Fibroblast of lung (primary cell): ENCODE results near the gene SORCS3. TPM values are rescaled to one million over a fixed set of nuclear protein-coding genes. Genes with fewer than 3 reads are reported as not detected.

Source experiments
- DNase-seq, 2 donors: peaks; one replicate each; pipeline versions ENCODE4 v3.0.0 to v3.0.0-alpha.2; 2010; ENCODE audit warnings: low read depth in 2 of 2
- H2AFZ ChIP-seq: 2 replicates; pipeline ENCODE4 v1.5.1; 2012; ENCODE audit warnings: low read length, control low read depth, inconsistent platforms
- H3K27ac ChIP-seq: 2 replicates; pipeline ENCODE4 v1.5.1; 2011; ENCODE audit warnings: low read length, control low read depth; ENCODE audit not compliant: insufficient read depth
- H3K27me3 ChIP-seq: 2 replicates; pipeline ENCODE4 v1.5.1; 2011; ENCODE audit warnings: mild to moderate bottlenecking, low read length; ENCODE audit not compliant: control insufficient read depth, insufficient read depth
- H3K36me3 ChIP-seq: 2 replicates; pipeline ENCODE4 v1.5.1; 2011; ENCODE audit warnings: low read length; ENCODE audit not compliant: control insufficient read depth, insufficient read depth
- H3K4me1 ChIP-seq: 2 replicates; pipeline ENCODE4 v1.5.1; 2011; ENCODE audit warnings: low read length; ENCODE audit not compliant: control insufficient read depth, insufficient read depth; ENCODE audit errors: extremely low read depth
- H3K4me2 ChIP-seq: 2 replicates; pipeline ENCODE4 v1.5.1; 2011; ENCODE audit warnings: low read length, control low read depth; ENCODE audit not compliant: insufficient read depth; ENCODE audit errors: extremely low read depth
- H3K4me3 ChIP-seq, 4 experiments: fragments of 200-600 bp in 1 of 4; sonication (generic) in 1 of 4; replicated peaks in 1 of 4; 2 replicates each; pipeline ENCODE4 v1.5.1; 2011 to 2016; ENCODE audit warnings: low read length in 4 of 4, low read depth in 3 of 4, mild to moderate bottlenecking in 3 of 4, control low read depth in 2 of 4, inconsistent platforms in 1 of 4, mixed read lengths in 1 of 4; ENCODE audit not compliant: insufficient read depth in 1 of 4; ENCODE audit errors: control extremely low read depth in 1 of 4
- H3K79me2 ChIP-seq: 2 replicates; pipeline ENCODE4 v1.5.1; 2012; ENCODE audit warnings: mild to moderate bottlenecking, low read length, inconsistent platforms; ENCODE audit not compliant: control insufficient read depth, insufficient read depth
- H3K9ac ChIP-seq: 2 replicates; pipeline ENCODE4 v1.5.1; 2011; ENCODE audit warnings: mild to moderate bottlenecking, low read length, control low read depth; ENCODE audit not compliant: insufficient read depth
- H3K9me3 ChIP-seq: 2 replicates; pipeline ENCODE4 v1.5.1; 2012; ENCODE audit warnings: low read depth, low read length; ENCODE audit not compliant: control insufficient read depth, insufficient read depth
- H4K20me1 ChIP-seq: 2 replicates; pipeline ENCODE4 v1.5.1; 2011; ENCODE audit warnings: low read length; ENCODE audit not compliant: control insufficient read depth, insufficient read depth; ENCODE audit errors: extremely low read depth
- EZH2 ChIP-seq: IDR thresholded peaks from 2 replicates; pipeline ENCODE4 v1.5.1; 2012; ENCODE audit warnings: low read length, control low read depth, mild to moderate bottlenecking; ENCODE audit errors: missing control alignments
- polyA plus RNA-seq, 2 donors: library from polyadenylated mRNA; depleted of rRNA in 1 of 2; stranded (reverse) in 1 of 2; unstranded in 1 of 2; fragments of >200 nt; gene quantifications; 2 replicates each; pipeline ENCODE4 v1.2.1, GENCODE V29; 2011 to 2012; ENCODE audit warnings: missing spikeins in 1 of 2
- total RNA-seq: library from RNA; depleted of rRNA; stranded (reverse); fragments of >200 nt; gene quantifications from 2 replicates; pipeline ENCODE4 v1.2.1, GENCODE V29; 2014
- TF ChIP-seq, protein P1 (sequence below), 2 donors: IDR thresholded peaks in 1 of 2; conservative IDR thresholded peaks in 1 of 2; 1 replicate in 1 of 2; 2 replicates in 1 of 2; pipeline ENCODE4 v1.5.1; 2011 to 2012; ENCODE audit warnings: low read length in 2 of 2, control low read depth in 1 of 2, inconsistent platforms in 1 of 2, low read depth in 1 of 2, mild to moderate bottlenecking in 1 of 2

Gene SORCS3
- total and polyA plus RNA-seq, 2 donors (not counting 1 experiment from before 2014, with no cell fraction given), result not detected

DNA sequence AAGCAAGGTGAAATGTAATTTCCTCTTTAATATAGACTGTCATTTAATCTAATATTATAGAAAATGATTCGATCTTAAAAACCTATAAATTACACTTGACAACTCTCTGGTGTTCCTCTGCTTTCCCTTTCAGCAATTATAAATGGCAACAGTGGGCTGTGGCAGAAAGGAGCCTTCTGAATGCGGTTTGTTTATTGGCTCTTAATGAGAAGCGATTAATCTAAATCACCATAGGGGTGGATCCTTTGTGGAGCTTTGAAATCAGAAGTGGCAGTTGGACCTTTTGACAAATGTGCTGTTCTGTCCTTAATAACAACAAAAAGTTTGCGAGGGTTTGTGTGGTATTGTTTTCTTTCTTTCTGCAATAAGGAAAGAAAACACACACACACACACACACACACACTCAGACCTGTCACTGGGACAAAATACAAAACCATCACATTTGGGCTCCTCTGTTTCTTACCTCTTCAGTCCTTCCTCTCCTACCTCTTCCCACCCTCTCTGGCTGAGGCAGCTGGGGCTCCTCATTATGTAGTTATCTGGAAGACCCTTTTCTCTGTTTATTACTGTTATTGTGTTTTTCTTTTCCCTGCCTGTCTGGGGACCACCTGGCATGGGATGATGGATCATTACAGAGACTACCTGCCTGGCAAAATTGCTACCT lies 316.2 kb downstream of the SORCS3 start:
- no peak for DNase-seq
- H3K27ac ChIP-seq, result no peak overlapping the region
- no peaks in the 10 kb centered on the region for H4K20me1 ChIP-seq
- TF ChIP-seq, protein P1, sequence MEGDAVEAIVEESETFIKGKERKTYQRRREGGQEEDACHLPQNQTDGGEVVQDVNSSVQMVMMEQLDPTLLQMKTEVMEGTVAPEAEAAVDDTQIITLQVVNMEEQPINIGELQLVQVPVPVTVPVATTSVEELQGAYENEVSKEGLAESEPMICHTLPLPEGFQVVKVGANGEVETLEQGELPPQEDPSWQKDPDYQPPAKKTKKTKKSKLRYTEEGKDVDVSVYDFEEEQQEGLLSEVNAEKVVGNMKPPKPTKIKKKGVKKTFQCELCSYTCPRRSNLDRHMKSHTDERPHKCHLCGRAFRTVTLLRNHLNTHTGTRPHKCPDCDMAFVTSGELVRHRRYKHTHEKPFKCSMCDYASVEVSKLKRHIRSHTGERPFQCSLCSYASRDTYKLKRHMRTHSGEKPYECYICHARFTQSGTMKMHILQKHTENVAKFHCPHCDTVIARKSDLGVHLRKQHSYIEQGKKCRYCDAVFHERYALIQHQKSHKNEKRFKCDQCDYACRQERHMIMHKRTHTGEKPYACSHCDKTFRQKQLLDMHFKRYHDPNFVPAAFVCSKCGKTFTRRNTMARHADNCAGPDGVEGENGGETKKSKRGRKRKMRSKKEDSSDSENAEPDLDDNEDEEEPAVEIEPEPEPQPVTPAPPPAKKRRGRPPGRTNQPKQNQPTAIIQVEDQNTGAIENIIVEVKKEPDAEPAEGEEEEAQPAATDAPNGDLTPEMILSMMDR (conservative IDR thresholded peaks at IDR 0.05 in 1 of 2, IDR thresholded peaks at IDR 0.05 in 1 of 2; ENCODE audit: low read depth in 1 of 2, low read length in 2 of 2), result no peak
- no peak for TF ChIP-seq EZH2
- H3K79me2 ChIP-seq, result no peaks in the 10 kb centered on the region
- H2AFZ ChIP-seq, result no peak overlapping the region
- H3K9me3 ChIP-seq, result no peaks in the 10 kb centered on the region
- H3K4me3 ChIP-seq, result no peak overlapping the region
- H3K9ac ChIP-seq, result no peak overlapping the region
- H3K4me1 ChIP-seq, result no peaks in the 10 kb centered on the region
- no peak overlapping the region for H3K4me2 ChIP-seq
- no peaks in the 10 kb centered on the region for H3K27me3 ChIP-seq
- no peaks in the 10 kb centered on the region for H3K36me3 ChIP-seq

DNA sequence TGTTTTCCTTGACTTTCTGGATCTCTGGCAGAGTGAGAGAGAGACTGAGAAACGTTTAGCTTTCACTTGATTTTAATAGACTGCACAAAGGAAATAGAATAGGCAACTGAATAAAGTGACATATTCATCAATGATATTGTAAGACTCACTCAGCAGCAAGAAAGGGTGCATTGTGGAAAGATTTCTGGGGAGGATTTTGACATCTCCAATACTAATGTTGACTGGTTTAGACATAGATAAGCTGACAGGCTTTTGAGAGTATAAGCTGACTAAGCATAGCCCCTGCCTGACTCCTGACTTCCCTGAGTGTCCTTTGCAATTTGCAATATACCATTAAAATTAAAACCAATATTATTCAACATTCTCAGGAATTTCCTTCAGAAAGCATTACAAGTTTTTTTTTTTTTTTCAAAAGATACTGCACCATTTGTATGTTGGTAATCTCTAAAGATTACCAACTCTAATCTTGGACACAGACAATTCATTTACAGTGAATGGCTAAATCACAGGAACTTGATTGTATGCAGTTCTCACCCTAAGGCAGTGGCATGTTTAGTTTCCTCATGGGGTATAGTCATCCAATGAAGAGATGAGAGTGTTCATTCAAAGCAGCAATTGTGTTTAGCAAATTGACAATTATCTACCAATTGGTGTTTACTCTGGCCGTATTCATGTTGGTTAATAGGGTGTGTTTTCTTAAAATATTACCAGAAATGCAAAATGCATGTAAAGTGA lies 325.6 kb downstream of the SORCS3 start:
- Histone ChIP-seq H3K27ac (no peak overlapping the region), H2AFZ (no peak overlapping the region), H3K79me2 (no peaks in the 10 kb centered on the region), H3K4me2 (no peak overlapping the region), H3K27me3 (no peaks in the 10 kb centered on the region), H3K36me3 (no peaks in the 10 kb centered on the region), H4K20me1 (no peaks in the 10 kb centered on the region), H3K9me3 (no peaks in the 10 kb centered on the region), H3K4me1 (no peaks in the 10 kb centered on the region), H3K4me3 (no peak overlapping the region), H3K9ac (no peak overlapping the region)
- no peak for TF ChIP-seq EZH2
- TF ChIP-seq, protein P1 (conservative IDR thresholded peaks at IDR 0.05 in 1 of 2, IDR thresholded peaks at IDR 0.05 in 1 of 2; ENCODE audit: low read depth in 1 of 2, low read length in 2 of 2), result no peak
- DNase-seq, result no peak

DNA sequence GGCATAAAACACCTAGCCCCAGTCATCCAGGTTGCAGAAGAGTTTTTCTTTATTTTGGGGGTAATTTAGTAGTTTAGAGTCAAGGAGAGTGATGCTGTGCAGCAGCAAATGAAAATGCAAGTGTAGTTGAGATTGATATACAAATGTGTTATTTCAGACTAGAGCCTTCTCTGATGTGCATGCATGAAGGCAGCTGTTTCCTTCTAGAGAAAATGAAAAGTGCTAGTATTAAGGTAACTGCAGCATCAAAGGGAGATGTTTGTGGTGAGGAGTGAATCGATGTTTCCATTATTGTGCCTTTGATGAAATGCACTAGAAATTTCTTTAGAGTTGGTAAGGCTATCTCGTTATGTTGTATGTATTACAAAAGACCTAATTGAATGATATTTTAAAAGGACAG lies 339.3 kb downstream of the SORCS3 start:
- DNase-seq, result no peak
- Histone ChIP-seq H3K36me3 (no peaks in the 10 kb centered on the region), H3K27ac (no peak overlapping the region), H3K9ac (no peak overlapping the region), H4K20me1 (no peaks in the 10 kb centered on the region), H3K79me2 (no peaks in the 10 kb centered on the region), H3K27me3 (no peaks in the 10 kb centered on the region), H2AFZ (no peak overlapping the region), H3K4me3 (no peak overlapping the region), H3K4me2 (no peak overlapping the region), H3K4me1 (no peaks in the 10 kb centered on the region), H3K9me3 (no peaks in the 10 kb centered on the region)
- TF ChIP-seq EZH2, result no peak
- TF ChIP-seq, protein P1 (conservative IDR thresholded peaks at IDR 0.05 in 1 of 2, IDR thresholded peaks at IDR 0.05 in 1 of 2; ENCODE audit: low read depth in 1 of 2, low read length in 2 of 2), result no peak
